ENCODE results near the gene SMARCD3.

GRCh38 chr7:151228024-151228866 is 20.2 kb downstream of the SMARCD3 start:
- TF ChIP-seq CTCF (IDR thresholded peaks at IDR 0.05): no peak
- TF ChIP-seq POLR2A (IDR thresholded peaks at IDR 0.05): no peak

Measured in thyroid gland (tissue), 4 donors.